Cerebellar nuclear complex (tissue), 1 donor: ENCODE data around the gene HIPK1.
"Not testable (repeated sequence)": the region's sequence is repeated elsewhere in the genome, so short reads cannot be mapped to it uniquely, and the experiment has no call there.

ENCODE experiments used
- DNase-seq, 2 experiments: peaks; one replicate each; lab custom pipeline; 2025; lab: John Stamatoyannopoulos, UW

HIPK1 gene

GRCh38 chr1:114011796-114012195, 82.7 kb downstream of the HIPK1 start:
- DNase-seq, result no peak

GRCh38 chr1:114015075-114015474, 86.0 kb downstream of the HIPK1 start:
- DNase-seq, result no peak

GRCh38 chr1:114019724-114020123, 90.6 kb downstream of the HIPK1 start:
- not testable (repeated sequence) for DNase-seq

GRCh38 chr1:114021665-114022099, 92.6 kb downstream of the HIPK1 start:
- no peak for DNase-seq

- DNase-seq, result no peak
Measured at GRCh38 chr1:114022877-114023276, 93.8 kb downstream of the HIPK1 start.

- no peak for DNase-seq
Measured at GRCh38 chr1:114023377-114023776, 94.3 kb downstream of the HIPK1 start.

- no peak for DNase-seq
Measured at GRCh38 chr1:114024049-114024448, 94.9 kb downstream of the HIPK1 start.

- DNase-seq, result no peak
Measured at GRCh38 chr1:114025609-114026401, 96.7 kb downstream of the HIPK1 start.

- DNase-seq, result no peak
Measured at GRCh38 chr1:114026797-114027196, 97.7 kb downstream of the HIPK1 start.
